OCI-LY3 (cell line): ENCODE measurements around the gene TRABD2B.

Experiments
- H2AFZ ChIP-seq: fragments of 200-600, 300-600 bp; shearing (Covaris generic); 2 replicates; pipeline ENCODE4 v1.6.0; 2014; ENCODE audit warnings: antibody characterized with exemption, low read depth, low read length
- H3K27ac ChIP-seq: fragments of 200-600, 300-600 bp; sonication (generic); 2 replicates; pipeline ENCODE4 v1.5.1; 2014; ENCODE audit warnings: mild to moderate bottlenecking, low read length, moderate library complexity, mixed read lengths
- H3K27me3 ChIP-seq: fragments of 200-600, 300-600 bp; sonication (generic); 2 replicates; pipeline ENCODE4 v1.6.1; 2014; ENCODE audit warnings: low read depth, low read length, mixed read lengths
- H3K36me3 ChIP-seq: fragments of 200-600, 300-600 bp; sonication (generic); replicated peaks from 2 replicates; pipeline ENCODE3; 2014; ENCODE audit warnings: low read depth, low read length, mixed read lengths
- H3K4me1 ChIP-seq: fragments of 300-600, 200-600 bp; sonication (generic); 2 replicates; pipeline ENCODE4 v1.6.1; 2014; ENCODE audit warnings: low read length, mixed read lengths
- H3K4me2 ChIP-seq: fragments of 200-600, 300-600 bp; sonication (generic); 2 replicates; pipeline ENCODE4 v1.6.1; 2014; ENCODE audit warnings: low read length, mixed read lengths
- H3K4me3 ChIP-seq: fragments of 300-600, 200-600 bp; sonication (generic); 2 replicates; pipeline ENCODE4 v1.5.1; 2014; ENCODE audit warnings: antibody characterized with exemption, mild to moderate bottlenecking, low read length, moderate library complexity
- H3K79me2 ChIP-seq: fragments of 300-600, 200-600 bp; shearing (Covaris generic); 2 replicates; pipeline ENCODE4 v1.6.1; 2014; ENCODE audit warnings: mild to moderate bottlenecking, low read length, mixed read lengths
- H3K9ac ChIP-seq: fragments of 300-600, 200-600 bp; shearing (Covaris generic); 2 replicates; pipeline ENCODE4 v1.6.0; 2014; ENCODE audit warnings: mild to moderate bottlenecking, low read length, moderate library complexity
- H3K9me3 ChIP-seq: fragments of 200-600, 300-600 bp; shearing (Covaris generic); 2 replicates; pipeline ENCODE4 v1.6.1; 2014; ENCODE audit warnings: low read length, mixed read lengths; ENCODE audit not compliant: insufficient read depth
- H4K20me1 ChIP-seq: fragments of 200-600, 300-600 bp; sonication (generic); 2 replicates; pipeline ENCODE4 v1.6.1; 2016; ENCODE audit warnings: low read length, mixed read lengths; ENCODE audit not compliant: insufficient read depth
- EZH2phosphoT487 ChIP-seq: fragments of 200-600 bp; shearing (Covaris generic); IDR thresholded peaks from 2 replicates; pipeline ENCODE4 v1.6.1; 2018; ENCODE audit warnings: antibody characterized with exemption, mixed run types, low read depth
- TF ChIP-seq, protein P1 (sequence below): fragments of 200-600, 300-600 bp; sonication (generic); IDR thresholded peaks from 2 replicates; pipeline ENCODE4 v1.5.1; 2014; ENCODE audit warnings: antibody characterized with exemption, low read length, low read depth

TRABD2B gene

DNA sequence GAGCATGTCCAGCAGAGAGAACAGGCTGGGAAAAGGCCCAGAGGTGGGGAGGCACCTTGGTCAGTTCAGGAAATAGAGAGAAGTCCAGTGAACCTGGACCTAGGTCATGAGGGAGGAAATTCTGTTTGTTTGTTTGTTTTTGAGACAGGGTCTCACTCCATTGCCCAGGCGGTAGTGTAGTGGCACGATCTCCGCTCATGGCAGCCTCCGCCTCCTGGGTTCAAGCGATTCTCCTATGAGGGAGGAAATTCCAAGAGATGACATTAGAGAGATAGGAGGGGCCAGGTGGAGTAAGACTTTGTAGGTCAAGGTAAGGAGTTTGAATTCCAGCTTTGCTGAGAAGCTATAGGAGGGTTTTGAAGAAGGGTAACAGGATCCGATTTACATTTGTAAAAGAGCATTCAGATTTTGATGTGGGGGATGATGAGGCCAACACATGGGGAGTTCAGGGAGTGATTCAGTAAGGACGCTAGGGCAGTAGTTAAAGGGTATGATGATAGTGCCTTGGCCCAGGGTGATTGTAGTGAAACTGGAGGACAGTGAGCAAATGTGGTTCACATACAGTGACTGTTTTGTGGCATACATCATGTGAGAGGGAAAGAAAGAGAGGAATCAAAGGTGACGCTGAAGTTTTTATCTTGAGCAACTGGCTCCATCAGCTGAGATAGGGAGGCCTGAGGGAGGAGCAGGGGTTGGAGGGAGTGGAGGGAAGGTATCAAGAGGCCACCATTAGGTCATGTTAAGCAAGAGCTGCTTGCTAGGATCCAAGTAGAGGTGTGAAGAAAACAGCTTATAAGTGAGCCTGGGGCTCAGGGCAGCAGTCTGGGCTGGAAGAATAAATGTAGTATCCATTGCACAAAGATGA, 8.3 kb upstream of the TRABD2B start:
- no peaks in the 10 kb centered on the region for H4K20me1 ChIP-seq
- no peak overlapping the region for H3K9ac ChIP-seq
- H3K4me1 ChIP-seq: no peaks in the 10 kb centered on the region
- no peaks in the 10 kb centered on the region for H3K36me3 ChIP-seq
- H3K79me2 ChIP-seq: no peaks in the 10 kb centered on the region
- H3K27me3 ChIP-seq: no peaks in the 10 kb centered on the region
- TF ChIP-seq, protein P1, sequence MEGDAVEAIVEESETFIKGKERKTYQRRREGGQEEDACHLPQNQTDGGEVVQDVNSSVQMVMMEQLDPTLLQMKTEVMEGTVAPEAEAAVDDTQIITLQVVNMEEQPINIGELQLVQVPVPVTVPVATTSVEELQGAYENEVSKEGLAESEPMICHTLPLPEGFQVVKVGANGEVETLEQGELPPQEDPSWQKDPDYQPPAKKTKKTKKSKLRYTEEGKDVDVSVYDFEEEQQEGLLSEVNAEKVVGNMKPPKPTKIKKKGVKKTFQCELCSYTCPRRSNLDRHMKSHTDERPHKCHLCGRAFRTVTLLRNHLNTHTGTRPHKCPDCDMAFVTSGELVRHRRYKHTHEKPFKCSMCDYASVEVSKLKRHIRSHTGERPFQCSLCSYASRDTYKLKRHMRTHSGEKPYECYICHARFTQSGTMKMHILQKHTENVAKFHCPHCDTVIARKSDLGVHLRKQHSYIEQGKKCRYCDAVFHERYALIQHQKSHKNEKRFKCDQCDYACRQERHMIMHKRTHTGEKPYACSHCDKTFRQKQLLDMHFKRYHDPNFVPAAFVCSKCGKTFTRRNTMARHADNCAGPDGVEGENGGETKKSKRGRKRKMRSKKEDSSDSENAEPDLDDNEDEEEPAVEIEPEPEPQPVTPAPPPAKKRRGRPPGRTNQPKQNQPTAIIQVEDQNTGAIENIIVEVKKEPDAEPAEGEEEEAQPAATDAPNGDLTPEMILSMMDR: no peak
- no peak for TF ChIP-seq EZH2phosphoT487
- H3K4me3 ChIP-seq: no peak overlapping the region
- no peak overlapping the region for H2AFZ ChIP-seq
- no peak overlapping the region for H3K4me2 ChIP-seq
- no peaks in the 10 kb centered on the region for H3K9me3 ChIP-seq
- H3K27ac ChIP-seq: no peak overlapping the region

DNA sequence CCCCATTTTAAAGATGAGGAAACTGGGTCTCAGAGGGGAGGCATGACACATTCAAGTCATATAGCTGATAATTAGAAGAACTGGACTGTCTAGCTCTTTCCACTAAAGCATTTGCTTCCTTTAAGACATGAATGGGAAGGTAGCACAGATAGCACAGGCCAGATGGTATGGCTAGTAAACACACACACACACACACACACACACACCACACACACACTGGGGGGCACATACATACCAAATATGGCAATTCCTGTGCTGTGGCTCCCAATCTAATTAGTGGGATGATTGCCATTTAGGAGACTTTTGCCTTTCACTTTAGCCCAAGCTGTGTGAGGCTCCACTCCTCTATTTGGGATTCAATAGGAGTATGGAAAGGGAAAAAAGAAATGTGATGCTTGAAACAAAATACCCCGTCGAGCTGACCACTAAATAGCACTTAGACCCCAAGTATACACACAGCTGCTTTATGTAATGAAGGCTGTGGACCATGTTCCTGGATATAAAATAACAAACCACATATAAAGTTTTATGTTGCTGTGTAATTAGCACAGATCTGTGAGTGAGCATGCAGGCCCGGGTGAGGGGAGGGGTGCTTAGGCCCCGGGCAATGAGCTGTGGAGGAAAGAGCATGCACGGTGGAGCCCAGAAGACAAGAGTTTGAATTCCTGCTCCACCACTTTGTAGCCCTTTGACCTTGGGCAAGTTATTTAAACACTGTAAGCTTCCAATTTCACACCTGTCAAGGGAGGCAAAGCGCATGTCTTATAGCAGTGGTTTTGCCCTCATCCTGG, 6.8 kb upstream of the TRABD2B start:
- H3K27ac ChIP-seq: no peak overlapping the region
- H3K9me3 ChIP-seq: no peaks in the 10 kb centered on the region
- no peaks in the 10 kb centered on the region for H3K79me2 ChIP-seq
- H3K4me3 ChIP-seq: no peak overlapping the region
- no peak overlapping the region for H2AFZ ChIP-seq
- no peaks in the 10 kb centered on the region for H4K20me1 ChIP-seq
- no peak overlapping the region for H3K9ac ChIP-seq
- no peaks in the 10 kb centered on the region for H3K27me3 ChIP-seq
- TF ChIP-seq, protein P1: no peak
- TF ChIP-seq EZH2phosphoT487: no peak
- no peaks in the 10 kb centered on the region for H3K4me1 ChIP-seq
- no peaks in the 10 kb centered on the region for H3K36me3 ChIP-seq
- H3K4me2 ChIP-seq: no peak overlapping the region

DNA sequence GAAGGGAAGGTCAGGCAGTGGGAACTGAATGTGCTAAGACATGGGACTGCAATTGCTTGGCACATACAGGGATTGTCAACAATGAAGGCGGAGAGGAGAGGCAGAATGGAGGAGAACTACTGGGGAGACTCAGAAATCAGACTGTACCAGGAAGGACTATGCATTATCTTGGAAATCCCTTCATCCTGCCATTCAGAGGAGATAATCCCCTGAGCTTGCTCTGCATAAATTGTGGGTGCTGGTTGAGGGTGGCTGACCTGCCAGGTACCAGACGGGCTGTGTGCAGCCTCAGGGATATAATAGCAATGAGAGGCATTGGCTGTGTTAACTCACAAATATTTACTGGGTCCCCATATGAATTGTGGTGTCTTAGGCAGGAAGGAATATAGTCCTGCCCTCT, 5.0 kb upstream of the TRABD2B start:
- H3K36me3 ChIP-seq: no peaks in the 10 kb centered on the region
- no peak for TF ChIP-seq EZH2phosphoT487
- TF ChIP-seq, protein P1: no peak
- H3K4me2 ChIP-seq: no peak overlapping the region
- no peak overlapping the region for H3K27ac ChIP-seq
- H2AFZ ChIP-seq: no peak overlapping the region
- no peaks in the 10 kb centered on the region for H3K9me3 ChIP-seq
- peaks cover 4% of the 10 kb centered on the region; the same call in 1 of the 2 replicates for H3K27me3 ChIP-seq
- no peaks in the 10 kb centered on the region for H3K79me2 ChIP-seq
- no peak overlapping the region for H3K4me3 ChIP-seq
- H3K4me1 ChIP-seq: no peaks in the 10 kb centered on the region
- no peak overlapping the region for H3K9ac ChIP-seq
- H4K20me1 ChIP-seq: no peaks in the 10 kb centered on the region

DNA sequence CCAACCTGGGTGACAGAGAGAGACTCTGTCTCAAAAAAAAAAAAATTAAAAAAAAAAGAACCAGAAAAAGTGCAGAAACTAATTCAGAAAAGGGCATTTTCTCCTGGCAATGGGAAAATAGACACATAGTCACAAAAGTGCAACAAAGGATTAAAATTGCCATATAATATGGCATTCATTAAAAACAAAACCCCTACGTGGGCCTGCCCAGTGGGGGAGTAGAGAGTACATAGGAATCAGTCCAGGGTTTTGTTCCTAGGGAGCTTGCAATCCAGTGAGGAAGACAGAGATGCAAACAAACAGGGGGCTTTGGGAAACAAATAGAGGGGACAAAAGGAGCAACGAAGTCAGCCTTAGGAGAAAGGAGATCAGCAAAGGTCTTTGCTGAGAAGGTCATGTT, 4.5 kb upstream of the TRABD2B start:
- H3K27ac ChIP-seq: no peak overlapping the region
- H3K27me3 ChIP-seq: peaks cover 4% of the 10 kb centered on the region; the same call in 1 of the 2 replicates
- H3K4me3 ChIP-seq: no peak overlapping the region
- H3K36me3 ChIP-seq: no peaks in the 10 kb centered on the region
- no peak overlapping the region for H2AFZ ChIP-seq
- H3K79me2 ChIP-seq: no peaks in the 10 kb centered on the region
- H3K4me2 ChIP-seq: no peak overlapping the region
- TF ChIP-seq, protein P1: no peak
- no peak for TF ChIP-seq EZH2phosphoT487
- H4K20me1 ChIP-seq: no peaks in the 10 kb centered on the region
- no peaks in the 10 kb centered on the region for H3K4me1 ChIP-seq
- H3K9me3 ChIP-seq: no peaks in the 10 kb centered on the region
- no peak overlapping the region for H3K9ac ChIP-seq
